ENCODE data around the gene DMD.

DNA sequence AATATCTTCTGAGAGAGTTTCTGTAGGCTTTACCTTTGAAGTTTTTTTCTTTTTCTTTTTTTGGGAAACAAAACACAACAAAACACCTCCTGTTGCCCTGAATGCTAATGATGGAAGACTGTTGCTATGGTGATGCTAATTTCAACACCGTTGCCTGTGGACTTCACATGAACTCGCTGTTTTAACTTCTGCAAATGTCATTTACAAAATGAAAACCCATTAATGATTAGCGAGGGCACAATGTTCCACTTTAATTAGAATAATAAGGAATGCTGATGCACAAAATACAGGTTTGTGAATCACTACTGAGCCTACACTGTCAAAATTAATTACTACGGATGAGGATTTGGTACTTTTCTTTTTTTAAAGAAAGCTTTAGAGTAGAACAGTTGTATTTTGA lies 1912.4 kb downstream of the DMD start:
- TF ChIP-seq, protein P1, sequence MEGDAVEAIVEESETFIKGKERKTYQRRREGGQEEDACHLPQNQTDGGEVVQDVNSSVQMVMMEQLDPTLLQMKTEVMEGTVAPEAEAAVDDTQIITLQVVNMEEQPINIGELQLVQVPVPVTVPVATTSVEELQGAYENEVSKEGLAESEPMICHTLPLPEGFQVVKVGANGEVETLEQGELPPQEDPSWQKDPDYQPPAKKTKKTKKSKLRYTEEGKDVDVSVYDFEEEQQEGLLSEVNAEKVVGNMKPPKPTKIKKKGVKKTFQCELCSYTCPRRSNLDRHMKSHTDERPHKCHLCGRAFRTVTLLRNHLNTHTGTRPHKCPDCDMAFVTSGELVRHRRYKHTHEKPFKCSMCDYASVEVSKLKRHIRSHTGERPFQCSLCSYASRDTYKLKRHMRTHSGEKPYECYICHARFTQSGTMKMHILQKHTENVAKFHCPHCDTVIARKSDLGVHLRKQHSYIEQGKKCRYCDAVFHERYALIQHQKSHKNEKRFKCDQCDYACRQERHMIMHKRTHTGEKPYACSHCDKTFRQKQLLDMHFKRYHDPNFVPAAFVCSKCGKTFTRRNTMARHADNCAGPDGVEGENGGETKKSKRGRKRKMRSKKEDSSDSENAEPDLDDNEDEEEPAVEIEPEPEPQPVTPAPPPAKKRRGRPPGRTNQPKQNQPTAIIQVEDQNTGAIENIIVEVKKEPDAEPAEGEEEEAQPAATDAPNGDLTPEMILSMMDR (IDR thresholded peaks at IDR 0.05) = no peak
- no peak for TF ChIP-seq EZH2 (IDR thresholded peaks at IDR 0.05; ENCODE audit: borderline replicate concordance, insufficient read depth, low read depth, low read length, poor library complexity, severe bottlenecking)
